ENCODE measurements around the gene DKK2.

DKK2 gene, protein sequence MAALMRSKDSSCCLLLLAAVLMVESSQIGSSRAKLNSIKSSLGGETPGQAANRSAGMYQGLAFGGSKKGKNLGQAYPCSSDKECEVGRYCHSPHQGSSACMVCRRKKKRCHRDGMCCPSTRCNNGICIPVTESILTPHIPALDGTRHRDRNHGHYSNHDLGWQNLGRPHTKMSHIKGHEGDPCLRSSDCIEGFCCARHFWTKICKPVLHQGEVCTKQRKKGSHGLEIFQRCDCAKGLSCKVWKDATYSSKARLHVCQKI

DNA sequence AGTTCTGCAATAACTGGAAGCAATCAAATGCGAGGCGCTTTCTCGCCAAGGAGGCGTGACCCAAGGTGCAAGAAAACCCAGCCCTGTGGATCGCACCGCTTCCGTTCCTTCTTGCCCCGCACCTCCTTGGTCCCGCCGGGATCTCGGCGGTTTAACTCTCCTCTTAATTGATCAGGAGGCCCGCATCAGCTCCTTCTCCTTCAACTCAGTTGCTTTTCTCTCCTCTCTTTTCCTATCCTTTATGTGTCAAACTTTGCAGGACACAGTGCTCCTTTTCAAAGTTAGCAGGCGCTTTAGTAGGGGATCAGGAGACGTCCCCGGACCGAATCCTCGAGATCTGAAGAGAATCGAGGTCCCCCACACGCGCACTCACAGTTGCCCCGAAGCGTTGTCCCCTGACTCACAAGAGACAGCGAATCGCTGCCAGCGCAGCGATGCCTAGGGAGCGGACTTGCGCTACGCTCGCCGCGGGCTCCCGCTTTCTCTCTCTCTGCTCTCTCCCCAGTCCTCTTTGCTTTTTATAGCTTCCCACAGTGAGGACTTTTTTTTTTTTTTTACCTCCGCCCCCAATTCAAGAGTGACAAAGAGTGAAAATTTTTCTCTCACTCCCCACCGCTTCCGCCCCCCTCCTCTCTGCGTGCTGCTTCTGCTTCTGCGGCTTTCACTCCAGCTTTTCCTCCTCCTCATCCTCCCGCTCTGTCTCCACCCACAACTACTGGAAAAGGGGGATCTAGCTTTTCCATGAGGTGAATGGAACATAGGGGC, at the start of gene DKK2:
TSS of gene DKK2 (minus strand) at position 495 of the 765 bp plus-strand sequence. CDS start 722 bp downstream, outside the sequence.
- DNase-seq (ENCODE audit: low read depth in 2 of 2): no peak

GRCh38 chr4:107077192-107077591, 41.1 kb upstream of the DKK2 start:
- DNase-seq (ENCODE audit: low read depth in 2 of 2): no peak

DNA sequence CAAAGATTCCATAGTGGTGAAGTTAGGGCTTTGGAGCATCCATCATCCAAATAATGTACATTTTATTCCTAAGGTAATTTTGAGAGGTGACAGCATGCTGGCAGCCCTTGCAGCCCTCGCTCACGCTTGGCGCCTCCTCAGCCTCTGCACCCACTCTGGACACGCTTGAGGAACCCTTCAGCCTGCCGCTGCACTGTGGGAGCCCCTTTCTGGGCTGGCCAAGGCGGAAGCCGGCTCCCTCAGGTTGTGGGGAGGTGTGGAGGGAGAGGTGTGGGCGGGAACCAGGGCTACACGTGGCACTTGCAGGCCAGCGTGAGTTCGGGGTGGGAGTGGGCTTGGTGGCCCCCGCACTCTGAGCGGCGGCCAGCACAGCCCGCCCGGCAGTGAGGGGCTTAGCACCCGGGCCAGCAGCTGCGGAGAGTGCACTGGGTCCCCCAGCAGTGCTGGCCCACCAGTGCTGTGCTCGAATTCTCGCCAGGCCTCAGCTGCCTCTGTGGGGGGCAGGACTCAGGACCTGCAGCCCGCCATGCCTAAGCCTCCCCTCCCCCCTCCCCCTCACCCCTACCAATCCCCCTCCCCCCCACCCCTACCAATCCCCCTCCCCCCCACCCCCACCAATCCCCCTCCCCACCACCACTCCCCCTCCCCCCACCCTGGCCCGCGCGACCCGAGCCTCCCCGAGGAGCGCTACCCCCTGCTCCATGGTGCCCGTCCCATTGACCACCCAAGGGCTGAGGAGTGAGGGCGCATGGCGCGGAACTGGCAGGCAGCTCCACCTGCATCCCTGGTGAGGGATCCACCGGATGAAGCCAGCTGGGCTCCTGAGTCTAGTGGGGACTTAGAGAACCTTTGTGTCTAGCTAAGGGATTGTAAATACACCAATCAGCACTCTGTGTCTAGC, 37.0 kb upstream of the DKK2 start:
- no peak for DNase-seq (ENCODE audit: low read depth in 2 of 2)

- no peak for DNase-seq (ENCODE audit: low read depth in 2 of 2)
Measured at GRCh38 chr4:107071108-107071507, 35.0 kb upstream of the DKK2 start.

DNA sequence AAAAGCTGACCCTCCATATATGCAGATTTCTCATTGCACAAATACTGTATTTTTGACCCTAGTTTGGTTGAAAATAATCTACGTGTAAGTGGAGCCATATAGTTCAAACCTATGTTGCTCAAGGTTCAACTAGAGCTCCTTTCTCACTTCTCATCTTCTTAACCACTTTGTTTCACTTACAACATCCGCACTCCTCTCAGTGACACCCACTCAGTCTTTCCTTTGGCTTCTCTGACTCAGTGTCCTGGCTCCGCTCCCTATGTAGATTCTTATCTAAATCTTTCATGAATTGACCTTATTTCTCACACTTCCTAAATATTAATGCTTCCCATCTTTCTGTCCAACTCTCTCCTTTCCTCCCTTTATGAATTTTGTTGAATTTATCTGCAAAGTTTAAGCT, 32.9 kb upstream of the DKK2 start:
- DNase-seq (ENCODE audit: low read depth in 2 of 2): no peak

GRCh38 chr4:107068116-107068515, 32.0 kb upstream of the DKK2 start:
- DNase-seq (ENCODE audit: low read depth in 2 of 2): no peak

- no peak for DNase-seq (ENCODE audit: low read depth in 2 of 2)
Measured at GRCh38 chr4:107066621-107067020, 30.5 kb upstream of the DKK2 start.

DNA sequence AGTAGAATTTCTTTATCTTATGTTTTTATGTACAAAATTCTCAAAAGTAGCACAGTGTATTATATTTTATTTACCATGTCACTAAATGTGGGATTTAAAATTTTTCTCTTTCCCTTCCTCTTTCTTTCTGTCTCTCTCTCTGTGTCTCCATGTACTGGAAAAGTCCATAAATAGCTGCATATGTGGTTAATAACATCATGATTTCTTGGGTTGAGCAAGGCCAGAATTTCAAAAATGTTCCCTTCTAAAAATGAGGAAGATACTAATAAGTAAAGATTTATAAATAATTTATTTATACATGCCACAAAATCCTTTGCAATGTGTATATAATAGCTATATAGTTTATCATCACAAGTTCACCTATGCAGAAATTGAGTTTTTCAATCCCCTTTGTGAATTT, 29.1 kb upstream of the DKK2 start:
- no peak for DNase-seq (ENCODE audit: low read depth in 2 of 2)

DNA sequence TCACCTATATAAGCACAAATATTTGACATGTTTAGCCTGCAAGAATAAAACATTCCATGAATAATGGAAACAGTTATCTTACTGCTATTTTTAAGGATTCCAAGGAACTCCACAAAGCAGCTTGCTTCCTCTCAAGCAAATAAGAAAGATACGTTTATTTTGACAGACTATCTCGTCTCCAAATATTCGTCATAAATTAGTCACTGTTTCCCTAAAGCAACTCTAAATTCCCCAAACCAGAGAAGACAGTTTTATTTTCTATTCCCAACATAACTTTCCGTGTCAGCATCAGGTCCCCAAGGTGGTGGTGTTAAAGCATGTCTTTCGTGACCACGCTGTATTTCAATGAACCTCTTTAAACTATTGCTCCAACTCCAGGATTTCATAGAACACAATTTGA, 24.3 kb upstream of the DKK2 start:
- no peak for DNase-seq (ENCODE audit: low read depth in 2 of 2)

- DNase-seq (ENCODE audit: low read depth in 2 of 2): no peak
Measured at GRCh38 chr4:107058828-107059227, 22.7 kb upstream of the DKK2 start.

DNA sequence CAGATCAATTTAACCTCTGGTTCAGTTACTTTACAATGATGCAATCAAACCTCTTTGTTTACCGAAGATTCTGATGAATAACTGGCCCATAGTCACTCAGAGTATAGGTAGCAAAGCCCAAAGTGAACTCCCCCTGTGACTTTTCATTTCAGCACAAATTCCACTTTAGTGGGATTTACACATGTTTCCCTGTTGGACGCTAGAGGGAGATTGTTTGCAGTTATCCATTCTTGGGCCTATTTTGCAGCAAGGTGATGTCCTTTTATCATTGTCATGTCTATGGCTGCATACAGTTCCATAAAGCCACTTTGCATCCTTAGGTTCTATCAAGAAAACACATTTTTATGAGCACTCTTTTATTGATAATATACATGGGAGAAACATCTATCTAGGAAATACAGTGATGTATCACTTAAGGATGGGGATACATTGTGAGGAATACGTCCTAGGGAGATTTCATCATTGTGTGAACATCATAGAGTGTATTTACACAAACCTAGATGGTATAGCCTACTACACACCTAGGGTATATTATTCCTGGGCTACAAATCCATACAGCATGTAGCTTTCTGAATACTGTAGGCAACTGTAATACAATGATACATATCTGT, 14.5 kb upstream of the DKK2 start:
- DNase-seq (ENCODE audit: low read depth in 2 of 2): no peak

DNA sequence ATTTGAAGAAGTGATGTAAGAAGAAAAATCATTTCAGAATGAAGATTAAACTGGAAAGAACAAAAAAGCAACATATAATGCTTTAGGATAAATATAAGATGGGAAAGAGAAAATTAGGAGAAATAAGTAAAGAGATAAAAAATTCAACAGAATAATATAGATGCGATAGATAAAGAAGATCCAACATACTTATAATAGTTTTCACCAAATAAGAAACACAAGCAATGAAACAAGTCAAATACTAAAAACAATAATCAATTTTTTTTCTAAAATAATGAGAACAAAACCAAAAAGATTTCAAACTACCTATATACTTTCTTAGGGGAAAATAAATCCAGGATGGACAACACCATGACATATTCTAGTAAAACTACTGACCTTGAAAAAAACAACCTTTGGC, 10.1 kb upstream of the DKK2 start:
- DNase-seq (ENCODE audit: low read depth in 2 of 2): no peak

DNA sequence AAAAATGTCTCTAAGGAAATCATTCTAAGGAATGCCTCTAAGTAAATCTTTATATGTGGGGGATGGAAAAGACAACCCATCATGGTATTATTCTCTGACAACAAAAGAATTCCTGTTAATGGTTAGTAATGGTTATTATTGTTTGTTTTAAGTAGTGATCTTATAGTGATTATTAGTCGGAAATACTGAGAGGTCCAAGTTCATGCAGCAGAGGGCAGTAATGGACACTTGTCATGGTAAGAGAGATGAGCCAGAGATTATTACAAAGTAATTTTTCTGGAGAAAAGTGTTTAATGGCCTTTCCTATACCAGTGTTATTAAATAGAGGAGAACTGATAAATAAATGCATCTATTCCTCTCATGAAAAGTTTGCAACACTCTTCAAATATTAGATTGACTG, 8.1 kb upstream of the DKK2 start:
- no peak for DNase-seq (ENCODE audit: low read depth in 2 of 2)

- DNase-seq (ENCODE audit: low read depth in 2 of 2): no peak
Measured at GRCh38 chr4:107037199-107037584, 1.1 kb upstream of the DKK2 start.

DNA sequence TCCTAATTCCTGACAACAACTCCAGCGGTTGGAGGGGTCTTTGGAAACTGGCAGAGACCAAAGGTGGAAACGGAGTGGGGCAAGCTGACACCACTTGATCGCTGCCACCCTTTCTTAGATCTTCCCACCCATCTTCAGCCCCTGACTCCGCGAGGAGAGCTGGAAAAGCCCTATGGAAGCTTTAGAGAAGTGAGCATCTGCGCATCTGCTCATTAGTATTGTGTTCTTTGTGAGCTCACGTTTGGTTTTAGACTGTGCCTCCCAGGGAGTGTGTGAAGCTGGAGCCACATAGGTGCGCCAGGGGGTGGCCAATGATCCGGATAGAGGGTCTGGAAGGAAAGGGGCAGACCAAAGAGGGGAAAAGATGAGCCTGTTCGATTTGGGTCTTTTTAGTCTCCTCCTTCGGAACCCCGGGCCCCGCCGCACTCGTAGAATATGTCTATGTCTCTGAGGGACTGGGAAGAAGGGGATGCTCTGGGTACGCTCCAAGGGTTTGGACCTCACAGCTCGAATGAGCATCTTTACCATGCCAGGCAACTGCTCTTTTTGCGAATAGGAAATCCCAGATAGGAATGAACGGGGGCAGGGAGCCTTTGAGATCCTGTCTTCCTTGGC, 578 bp upstream of the DKK2 start:
- no peak for DNase-seq (ENCODE audit: low read depth in 2 of 2)

GRCh38 chr4:107034996-107035818, 906 bp downstream of the DKK2 start:
- no peak for DNase-seq (ENCODE audit: low read depth in 2 of 2)

- DNase-seq (ENCODE audit: low read depth in 2 of 2): no peak
Measured at GRCh38 chr4:107034091-107034995, 1.8 kb downstream of the DKK2 start.

DNA sequence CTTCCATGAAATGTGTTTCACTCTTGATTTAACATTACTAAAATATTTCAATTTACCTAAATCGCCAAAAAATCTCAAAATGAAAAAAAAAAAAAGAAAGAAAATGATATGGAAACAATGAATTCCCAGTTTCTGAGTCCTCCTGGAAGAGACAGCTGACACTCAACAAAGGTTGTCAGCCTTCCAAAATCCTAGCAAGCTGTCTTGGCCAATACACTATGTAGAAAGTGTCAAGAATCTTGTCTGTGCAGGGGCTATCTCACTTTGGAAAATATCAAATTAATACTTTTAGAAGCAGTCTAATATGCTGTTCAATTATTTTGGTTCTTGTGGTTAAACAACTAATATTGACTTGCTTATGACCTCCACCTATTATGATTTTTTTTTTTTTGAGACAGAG, 8.7 kb downstream of the DKK2 start:
- DNase-seq (ENCODE audit: low read depth in 2 of 2): no peak

DNA sequence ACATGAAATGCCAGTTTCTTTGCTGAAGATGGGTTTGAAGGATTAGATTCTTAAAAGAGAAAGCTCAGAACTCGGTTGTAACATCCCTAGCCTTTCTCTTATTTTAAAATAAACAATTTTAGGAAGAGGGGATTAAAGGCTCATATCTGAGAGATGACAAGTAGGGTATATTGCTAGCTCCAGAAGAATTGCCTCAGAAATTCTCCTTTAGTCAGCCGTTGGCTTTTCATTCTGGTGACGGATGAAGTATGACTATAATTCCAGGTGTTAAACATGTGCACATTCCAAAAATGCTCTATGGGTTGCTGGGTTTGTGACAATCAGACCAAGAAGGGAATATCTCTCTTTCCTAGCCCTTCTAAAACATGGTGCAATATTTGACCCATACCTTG, 17.8 kb downstream of the DKK2 start:
- DNase-seq (ENCODE audit: low read depth in 2 of 2): no peak
